NOMO-1 treated with DMSO at 0.1 percent for 48 hours (cell line): Measurements from ENCODE around the gene PTPRQ.

Source experiments
- DNase-seq: peaks from one replicate; lab custom pipeline; 2025; ENCODE audit not compliant: unreplicated experiment; lab: John Stamatoyannopoulos, UW

Gene PTPRQ

GRCh38 chr12:80698847-80699542 lies 255.0 kb downstream of the PTPRQ start:
- DNase-seq = peak; percentile 25

GRCh38 chr12:80700327-80700726 lies 256.3 kb downstream of the PTPRQ start:
- no peak for DNase-seq

GRCh38 chr12:80701388-80701787 lies 257.4 kb downstream of the PTPRQ start:
- no peak for DNase-seq

GRCh38 chr12:80702889-80703805 lies 259.1 kb downstream of the PTPRQ start:
- DNase-seq = peak; percentile 35

- DNase-seq = no peak
These were observed 260.4 kb downstream of the PTPRQ start for GRCh38 chr12:80704420-80704819.

GRCh38 chr12:80707126-80707829 lies 263.2 kb downstream of the PTPRQ start, which contains the start of gene MYF6:
TSS of gene MYF6 (plus strand) at chr12:80707634. CDS start at chr12:80707720, 86 bp downstream.
- no peak for DNase-seq

- DNase-seq = no peak
These were observed 263.8 kb downstream of the PTPRQ start for GRCh38 chr12:80707830-80708258.

GRCh38 chr12:80708259-80708974 lies 264.4 kb downstream of the PTPRQ start:
- no peak for DNase-seq

- DNase-seq = peak; percentile 21
These were observed 264.9 kb downstream of the PTPRQ start for GRCh38 chr12:80708975-80709328.

- no peak for DNase-seq
These were observed 266.0 kb downstream of the PTPRQ start for GRCh38 chr12:80709811-80710726.

- DNase-seq = no peak
These were observed 266.9 kb downstream of the PTPRQ start for GRCh38 chr12:80710727-80711449.

- no peak for DNase-seq
These were observed 267.8 kb downstream of the PTPRQ start for GRCh38 chr12:80711866-80712265.

GRCh38 chr12:80712866-80713265 lies 268.8 kb downstream of the PTPRQ start:
- no peak for DNase-seq

- DNase-seq = no peak
These were observed 269.4 kb downstream of the PTPRQ start for GRCh38 chr12:80713419-80713818.

GRCh38 chr12:80714055-80714454 lies 270.0 kb downstream of the PTPRQ start:
- no peak for DNase-seq

GRCh38 chr12:80714846-80715245 lies 270.8 kb downstream of the PTPRQ start:
- no peak for DNase-seq

- no peak for DNase-seq
These were observed 271.7 kb downstream of the PTPRQ start for GRCh38 chr12:80715713-80716249.

GRCh38 chr12:80716696-80717469 lies 272.8 kb downstream of the PTPRQ start, which contains the start of gene MYF5:
TSS of gene MYF5 (plus strand) at chr12:80716912. CDS start at chr12:80717064, 152 bp downstream.
- no peak for DNase-seq
